Activated CD8-positive, alpha-beta memory T cell treated with anti-CD3 and anti-CD28 coated beads, Interleukin-2, amount 10 ng/mL, durations not matched to agents 7 days and 5 days (primary cell): ENCODE measurements around the gene MYOM1. TPM values are rescaled to one million over a fixed set of nuclear protein-coding genes. Genes with fewer than 3 reads are reported as not detected.

Experiments used
- ATAC-seq: fragments of 150-1000 bp; cut with Tn5 transposase; one replicate; pipeline ENCODE4 v1.10.0; 2021; ENCODE audit warnings: moderate library complexity
- CTCF ChIA-PET: fragments of 350-600 bp; sonication (Branson Sonifier 250); formaldehyde crosslinking; loops from one replicate; lab custom pipeline; 2021; ENCODE audit warnings: antibody characterized with exemption; lab: Charles Lee
- DNase-seq: peaks from one replicate; pipeline ENCODE4 v3.0.0-alpha.2; 2020
- H3K27ac Mint-ChIP-seq: one replicate; pipeline ENCODE4 v1.8.0; 2021; ENCODE audit warnings: mild to moderate bottlenecking, mixed read lengths
- H3K27me3 Mint-ChIP-seq: one replicate; pipeline ENCODE4 v1.8.0; 2021; ENCODE audit warnings: mixed read lengths
- H3K36me3 Mint-ChIP-seq: one replicate; pipeline ENCODE4 v1.8.0; 2021; ENCODE audit warnings: mild to moderate bottlenecking, mixed read lengths
- H3K4me1 Mint-ChIP-seq: one replicate; pipeline ENCODE4 v1.8.0; 2021; ENCODE audit warnings: mixed read lengths
- H3K4me3 Mint-ChIP-seq: one replicate; pipeline ENCODE4 v1.8.0; 2021; ENCODE audit warnings: mild to moderate bottlenecking, moderate library complexity, mixed read lengths
- H3K9me3 Mint-ChIP-seq: one replicate; pipeline ENCODE4 v1.8.0; 2022; ENCODE audit warnings: low read depth, mixed read lengths
- total RNA-seq, 2 experiments: library from RNA; stranded (reverse); gene quantifications; one replicate each; pipeline ENCODE4 v1.2.3, GENCODE V29; 2021

MYOM1 gene
- total RNA-seq: 1 to 10 TPM; 1.6 to 3.8 TPM

DNA sequence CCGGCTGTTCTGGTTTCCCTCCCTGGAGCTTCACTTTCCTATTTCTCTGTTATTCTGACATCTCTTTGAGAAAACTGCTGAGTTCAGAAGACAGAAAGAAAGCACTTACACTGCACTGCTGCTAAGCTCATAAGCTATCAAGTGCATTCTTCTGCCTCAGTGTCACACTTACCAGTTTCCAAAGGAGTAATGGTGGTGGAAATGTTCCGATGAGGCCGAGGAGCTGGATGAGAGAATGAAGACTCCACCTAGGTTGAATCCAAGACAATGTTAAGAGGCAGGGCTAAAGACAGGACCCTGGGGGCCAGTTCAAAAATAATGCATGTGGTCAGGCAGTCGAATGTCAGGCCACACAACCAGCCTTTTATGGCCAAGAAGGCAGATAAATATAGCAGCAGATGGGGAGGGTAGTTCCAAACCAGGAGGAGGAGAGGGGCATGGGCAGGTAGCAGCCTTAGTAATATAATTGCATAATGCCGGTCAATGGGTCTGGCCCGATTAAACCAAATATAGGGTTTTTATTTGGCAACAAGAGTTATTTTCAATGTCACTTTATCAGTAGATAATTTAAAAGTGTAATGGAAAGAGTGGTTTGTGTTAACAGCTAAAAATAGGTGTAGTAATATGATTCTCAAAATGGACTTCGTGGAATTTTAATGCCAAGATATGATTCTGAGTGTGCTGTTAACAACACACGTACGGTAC is at the start of gene MYOM1:
Gene MYOM1, minus strand, starts transcription at position 338 of the 705 bp plus-strand sequence. CDS start 4,745 bp downstream, outside the sequence.
- Mint-ChIP-seq H3K36me3 (no peaks in the 10 kb centered on the region), H3K27me3 (no peaks in the 10 kb centered on the region), H3K27ac (no peak within 1 kb of the TSS), H3K4me1 (peaks cover 8% of the 10 kb centered on the region), H3K9me3 (no peaks in the 10 kb centered on the region), H3K4me3 (no peak within 1 kb of the TSS)
- DNase-seq: no peak
- CTCF ChIA-PET: no interaction called here
- ATAC-seq: no peak

- ATAC-seq: no peak
- Mint-ChIP-seq H3K4me3 (no peak overlapping the region), H3K36me3 (peaks cover 42% of the 10 kb centered on the region), H3K4me1 (peaks cover 64% of the 10 kb centered on the region), H3K27ac (no peak overlapping the region), H3K27me3 (no peaks in the 10 kb centered on the region), H3K9me3 (no peaks in the 10 kb centered on the region)
- DNase-seq: no peak
- CTCF ChIA-PET: interaction anchor here (1.4 kb wide), 1 partner anchor 396 kb away, joined by 5 read pairs; no protein-coding TSS in a partner anchor
Measured at GRCh38 chr18:3269241-3269913, 49.6 kb upstream of the MYOM1 start.

DNA sequence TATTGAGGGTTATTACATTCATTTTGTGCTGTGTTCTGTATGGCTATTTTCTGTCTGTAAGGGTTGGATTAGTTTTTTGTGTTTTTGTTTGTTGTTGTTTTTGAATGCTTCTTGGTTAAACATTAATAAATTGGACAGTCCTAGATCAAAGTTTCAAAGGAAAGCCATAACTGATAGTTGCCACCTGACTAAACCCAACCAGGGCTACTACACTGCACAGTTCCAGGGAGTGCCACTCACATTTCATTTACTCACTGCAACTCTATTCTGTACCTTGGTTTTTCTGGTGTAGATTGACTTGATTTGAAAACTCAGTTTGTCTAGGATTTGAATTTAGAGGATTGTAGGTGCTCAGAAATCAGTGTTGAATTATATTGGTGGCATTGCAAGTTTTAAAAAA is 48.5 kb upstream of the MYOM1 start:
- ATAC-seq (no peak), DNase-seq (no peak)
- Mint-ChIP-seq H3K27me3 (no peaks in the 10 kb centered on the region), H3K4me1 (peaks cover 72% of the 10 kb centered on the region), H3K36me3 (peaks cover 36% of the 10 kb centered on the region), H3K27ac (no peak overlapping the region), H3K9me3 (no peaks in the 10 kb centered on the region), H3K4me3 (no peak overlapping the region)
- CTCF ChIA-PET: no interaction called here

GRCh38 chr18:3266062-3266608 is 46.4 kb upstream of the MYOM1 start:
- H3K9me3 Mint-ChIP-seq: no peaks in the 10 kb centered on the region
- H3K36me3 Mint-ChIP-seq: peaks cover 33% of the 10 kb centered on the region
- H3K27ac Mint-ChIP-seq: no peak overlapping the region
- DNase-seq: no peak
- CTCF ChIA-PET: interaction anchor here (0.9 to 4.5 kb wide), 3 partner anchors 13 to 395 kb away, joined by 3 to 14 read pairs (median 4); partner anchors contain the start of gene MYL12A
- no peaks in the 10 kb centered on the region for H3K27me3 Mint-ChIP-seq
- H3K4me3 Mint-ChIP-seq: no peak overlapping the region
- no peak for ATAC-seq
- peaks cover 63% of the 10 kb centered on the region for H3K4me1 Mint-ChIP-seq

DNA sequence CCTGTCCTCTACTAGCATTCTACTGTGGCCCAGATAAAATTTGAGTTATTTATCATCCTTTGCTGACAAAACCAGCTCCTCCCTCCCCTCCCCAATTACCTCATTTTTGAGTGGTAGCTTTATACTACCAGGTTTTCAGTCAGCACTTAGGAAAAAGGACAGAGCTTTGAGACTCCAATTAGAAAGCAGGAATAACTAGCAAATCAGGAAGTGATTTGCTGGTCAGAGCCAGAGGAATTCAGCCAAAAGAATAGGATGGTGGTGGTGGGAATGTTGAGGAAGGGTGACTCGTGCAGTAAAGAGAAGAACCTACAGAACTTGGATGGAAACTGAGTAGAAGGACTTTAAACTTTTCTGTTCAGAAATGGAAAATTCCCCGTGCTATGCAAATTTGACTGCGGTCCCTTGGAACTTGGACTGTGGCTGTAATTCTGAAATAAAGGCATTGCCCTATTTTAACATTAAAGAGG is 45.8 kb upstream of the MYOM1 start:
- Mint-ChIP-seq H3K27ac (peak overlapping the region; percentile 35), H3K4me1 (peaks cover 63% of the 10 kb centered on the region), H3K4me3 (no peak overlapping the region), H3K36me3 (peaks cover 34% of the 10 kb centered on the region), H3K27me3 (no peaks in the 10 kb centered on the region), H3K9me3 (no peaks in the 10 kb centered on the region)
- CTCF ChIA-PET: interaction anchor here (1.1 to 4.5 kb wide), 3 partner anchors 17 to 320 kb away, joined by 3 to 14 read pairs (median 7); partner anchors contain the start of gene MYL12A
- ATAC-seq (no peak), DNase-seq (no peak)

DNA sequence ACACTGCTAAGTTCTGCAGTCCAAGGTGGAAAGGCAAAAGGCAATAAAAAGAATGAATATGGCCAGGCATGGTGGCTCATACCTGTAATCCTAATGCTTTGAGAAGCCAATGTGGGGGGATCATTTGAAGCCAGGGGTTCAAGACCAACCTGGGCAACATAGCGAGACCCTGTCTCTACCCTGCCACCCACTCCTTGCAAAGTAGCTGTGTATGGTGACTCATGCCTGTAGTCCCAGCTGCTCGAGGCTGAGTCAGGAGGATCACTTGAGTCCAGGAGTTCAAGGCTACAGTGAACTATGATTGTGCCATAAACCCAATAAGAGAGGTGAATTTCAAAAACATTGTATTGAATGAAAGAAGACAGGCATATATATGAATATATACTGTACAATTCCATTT is 44.6 kb upstream of the MYOM1 start:
- H3K4me1 Mint-ChIP-seq: peaks cover 65% of the 10 kb centered on the region

GRCh38 chr18:3263132-3263700 is 43.4 kb upstream of the MYOM1 start:
- peak overlapping the region; percentile 94 for H3K4me3 Mint-ChIP-seq

More for the DNA sequence above, 44.6 kb upstream of the MYOM1 start:
- ATAC-seq (no peak), DNase-seq (no peak)
- Mint-ChIP-seq H3K27ac (peak overlapping the region; percentile 5), H3K36me3 (peaks cover 32% of the 10 kb centered on the region), H3K9me3 (no peaks in the 10 kb centered on the region), H3K4me3 (peak overlapping the region; percentile 94), H3K27me3 (no peaks in the 10 kb centered on the region)
- CTCF ChIA-PET: interaction anchor here (1.0 to 4.5 kb wide), 7 partner anchors 16 to 330 kb away, joined by 3 to 14 read pairs (median 5); partner anchors contain the start of gene MYL12A

DNA sequence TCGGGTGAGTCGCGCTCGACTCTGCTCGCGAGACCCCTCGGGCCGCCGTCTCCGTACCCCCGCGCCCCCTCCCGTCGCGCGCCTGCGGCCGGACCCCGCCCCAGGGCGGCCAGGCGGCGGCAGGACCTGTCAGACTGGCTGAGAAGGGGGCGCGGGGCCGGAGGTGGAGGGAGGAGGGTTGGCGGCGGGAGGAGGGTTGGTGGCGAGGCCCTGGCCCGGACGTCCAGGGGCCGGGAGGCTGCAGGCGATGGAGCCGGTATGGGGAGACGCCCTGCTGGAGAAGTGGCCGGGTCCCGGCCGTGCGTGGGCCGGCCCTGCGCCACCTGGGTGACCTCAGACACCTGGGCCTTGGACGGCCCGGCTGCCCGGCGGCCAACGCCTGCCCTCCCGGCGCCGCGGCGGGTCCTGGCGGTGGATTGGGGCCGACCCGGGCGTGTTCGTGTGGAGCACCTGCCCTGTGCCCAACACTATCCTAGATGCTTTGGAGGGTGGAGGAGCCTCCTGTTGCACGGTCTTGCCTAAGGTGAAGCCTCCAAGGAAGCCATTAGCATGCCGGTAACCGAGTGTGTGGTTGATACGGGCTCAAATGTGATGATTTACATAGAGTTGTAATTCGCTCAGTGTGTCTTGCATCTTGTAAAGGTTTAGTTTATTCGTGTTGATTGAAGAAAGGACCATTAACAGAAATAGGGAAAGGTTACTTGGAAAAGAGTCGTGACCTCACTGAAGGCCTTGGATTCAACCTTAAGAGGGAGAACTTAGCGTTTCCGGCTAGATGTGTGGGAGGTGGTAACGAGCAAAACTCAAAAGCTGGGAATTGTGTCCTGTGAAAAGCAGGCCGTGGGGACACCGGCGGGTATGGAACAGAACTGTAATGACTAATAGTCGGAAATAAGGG is 42.7 kb upstream of the MYOM1 start:
- peak; percentile 65 for DNase-seq
- CTCF ChIA-PET: interaction anchor here (1.3 to 4.5 kb wide), 7 partner anchors 14 to 332 kb away, joined by 3 to 14 read pairs (median 5); partner anchors contain the start of gene MYL12A
- ATAC-seq: peak; percentile 36

More at GRCh38 chr18:3263132-3263700, 43.4 kb upstream of the MYOM1 start:
- Mint-ChIP-seq H3K27ac (peak overlapping the region; percentile 89), H3K27me3 (no peaks in the 10 kb centered on the region), H3K36me3 (peaks cover 35% of the 10 kb centered on the region), H3K4me1 (peaks cover 64% of the 10 kb centered on the region), H3K9me3 (no peaks in the 10 kb centered on the region)
- CTCF ChIA-PET: interaction anchor here (1.0 to 4.5 kb wide), 9 partner anchors 15 to 331 kb away, joined by 3 to 14 read pairs (median 5); partner anchors contain the start of gene MYL12A
- DNase-seq (no peak), ATAC-seq (no peak)

DNA sequence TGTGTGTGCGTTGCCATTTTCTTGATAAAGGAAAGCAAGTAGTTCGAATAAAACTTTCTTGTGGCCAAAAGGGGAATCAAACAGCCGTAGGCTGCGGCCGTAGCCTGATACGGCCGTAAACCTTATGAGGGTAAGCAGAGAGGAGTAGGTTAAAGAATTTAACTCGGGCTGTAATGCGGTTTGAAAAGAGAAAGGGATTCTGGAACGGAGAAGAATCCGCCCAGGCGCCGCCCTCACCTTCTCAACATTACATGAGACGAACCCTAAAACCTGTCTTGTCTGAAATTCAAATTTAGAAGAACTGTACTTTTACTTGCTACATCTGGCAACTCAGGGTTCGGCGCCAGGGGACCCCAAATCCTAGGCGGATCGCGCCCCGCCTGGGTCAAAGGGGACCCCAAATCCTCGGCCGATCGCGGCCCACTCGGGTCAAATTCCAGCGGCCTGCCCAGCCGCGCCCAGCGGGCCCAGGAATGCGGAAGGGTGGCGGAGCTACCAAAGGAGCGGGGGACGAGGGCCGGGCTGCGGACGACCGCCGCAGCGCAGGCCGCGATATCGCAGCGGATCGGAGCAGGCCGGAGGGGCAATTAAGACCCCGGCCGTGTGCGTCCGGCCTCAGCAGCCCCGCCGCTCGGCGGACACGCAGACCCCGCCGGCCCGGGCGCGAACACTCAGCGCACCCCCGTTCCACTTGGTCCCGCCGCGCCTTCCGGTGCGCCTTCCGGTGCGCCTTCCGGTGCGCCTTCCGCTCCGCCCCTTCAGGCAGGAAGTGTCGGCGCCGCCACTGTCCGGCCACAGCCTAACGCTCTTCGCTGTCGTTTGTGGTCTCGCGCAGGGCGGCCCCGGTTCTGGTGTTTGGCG is 41.8 kb upstream of the MYOM1 start, which contains the start of gene MYL12B:
Gene MYL12B, plus strand, starts transcription at position 761 of the 861 bp plus-strand sequence. CDS start 10,766 bp downstream, outside the sequence.
- ATAC-seq: peak; percentile 80
- no peaks in the 10 kb centered on the region for H3K9me3 Mint-ChIP-seq
- H3K27ac Mint-ChIP-seq: peak within 1 kb of the TSS; percentile 100
- DNase-seq: peak; percentile 90
- H3K36me3 Mint-ChIP-seq: peaks cover 48% of the 10 kb centered on the region
- CTCF ChIA-PET: interaction anchor here (1.0 to 2.8 kb wide), 6 partner anchors 9 to 333 kb away, joined by 3 to 7 read pairs (median 6); no protein-coding TSS in a partner anchor
- peaks cover 63% of the 10 kb centered on the region for H3K4me1 Mint-ChIP-seq
- H3K4me3 Mint-ChIP-seq: peak within 1 kb of the TSS; percentile 94
- H3K27me3 Mint-ChIP-seq: no peaks in the 10 kb centered on the region

More for the DNA sequence above, 42.7 kb upstream of the MYOM1 start:
- no peaks in the 10 kb centered on the region for H3K27me3 Mint-ChIP-seq
- H3K4me3 Mint-ChIP-seq: peak overlapping the region; percentile 94
- H3K9me3 Mint-ChIP-seq: no peaks in the 10 kb centered on the region
- H3K36me3 Mint-ChIP-seq: peaks cover 39% of the 10 kb centered on the region
- peak overlapping the region; percentile 100 for H3K27ac Mint-ChIP-seq
- H3K4me1 Mint-ChIP-seq: peaks cover 65% of the 10 kb centered on the region

- Mint-ChIP-seq H3K36me3 (peaks cover 50% of the 10 kb centered on the region), H3K27me3 (no peaks in the 10 kb centered on the region), H3K27ac (peak overlapping the region; percentile 100), H3K9me3 (no peaks in the 10 kb centered on the region), H3K4me1 (peaks cover 60% of the 10 kb centered on the region), H3K4me3 (peak overlapping the region; percentile 94)
- ATAC-seq (no peak), DNase-seq (no peak)
- CTCF ChIA-PET: interaction anchor here (1.0 to 2.8 kb wide), 6 partner anchors 9 to 333 kb away, joined by 3 to 7 read pairs (median 6); no protein-coding TSS in a partner anchor
Measured at GRCh38 chr18:3260995-3261372, 41.2 kb upstream of the MYOM1 start.

GRCh38 chr18:3257627-3258120 is 37.9 kb upstream of the MYOM1 start:
- CTCF ChIA-PET: no interaction called here
- H3K4me1 Mint-ChIP-seq: peaks cover 67% of the 10 kb centered on the region
- H3K27me3 Mint-ChIP-seq: no peaks in the 10 kb centered on the region
- peaks cover 68% of the 10 kb centered on the region for H3K36me3 Mint-ChIP-seq
- H3K4me3 Mint-ChIP-seq: no peak overlapping the region
- H3K9me3 Mint-ChIP-seq: no peaks in the 10 kb centered on the region
- DNase-seq (no peak), ATAC-seq (no peak)
- H3K27ac Mint-ChIP-seq: peak overlapping the region; percentile 13
